HG02610 (cell line): ENCODE measurements around the gene SIN3B.

ENCODE experiments used
- ATAC-seq: cut with Tn5 transposase; IDR thresholded peaks from one replicate; pipeline ENCODE4 v1.9.1; 2021; ENCODE audit warnings: mild to moderate bottlenecking, moderate library complexity; ENCODE audit not compliant: unreplicated experiment

Gene SIN3B

DNA sequence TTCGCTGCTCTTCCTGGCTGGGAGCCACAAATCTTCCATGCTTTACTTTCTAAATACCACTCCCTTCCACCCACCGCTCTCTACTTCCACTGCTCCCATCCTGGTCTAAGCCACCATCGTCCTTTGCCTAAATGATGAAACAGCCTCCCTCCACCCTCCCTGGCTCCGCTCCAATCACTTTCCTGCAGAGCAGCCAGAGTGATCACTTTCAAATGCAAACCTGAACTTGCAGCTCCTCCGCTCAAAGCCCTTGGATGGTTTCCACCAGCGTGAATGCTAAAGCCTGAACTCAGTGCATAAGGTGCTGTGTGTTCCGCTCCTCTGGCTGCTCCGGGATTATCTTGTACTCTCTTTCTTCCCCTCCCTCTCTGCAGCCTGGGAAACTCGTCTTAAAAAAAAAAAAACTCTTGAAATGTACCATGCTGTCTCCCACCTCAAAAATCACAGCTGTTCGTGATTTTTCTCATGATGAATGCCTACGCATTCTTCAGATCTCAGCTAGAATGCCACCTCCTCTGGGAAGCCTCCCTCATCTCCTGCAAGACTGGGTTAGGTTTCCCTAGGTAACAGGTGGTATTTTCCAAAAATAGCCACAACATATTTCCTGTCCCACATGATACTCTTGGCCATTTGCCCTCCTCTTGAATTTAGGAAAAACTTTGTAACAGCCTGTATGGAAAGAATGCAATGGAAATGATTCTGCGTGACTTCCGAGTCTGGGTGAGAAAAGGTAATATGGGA, 3.7 kb upstream of the SIN3B start:
- ATAC-seq, result no peak

DNA sequence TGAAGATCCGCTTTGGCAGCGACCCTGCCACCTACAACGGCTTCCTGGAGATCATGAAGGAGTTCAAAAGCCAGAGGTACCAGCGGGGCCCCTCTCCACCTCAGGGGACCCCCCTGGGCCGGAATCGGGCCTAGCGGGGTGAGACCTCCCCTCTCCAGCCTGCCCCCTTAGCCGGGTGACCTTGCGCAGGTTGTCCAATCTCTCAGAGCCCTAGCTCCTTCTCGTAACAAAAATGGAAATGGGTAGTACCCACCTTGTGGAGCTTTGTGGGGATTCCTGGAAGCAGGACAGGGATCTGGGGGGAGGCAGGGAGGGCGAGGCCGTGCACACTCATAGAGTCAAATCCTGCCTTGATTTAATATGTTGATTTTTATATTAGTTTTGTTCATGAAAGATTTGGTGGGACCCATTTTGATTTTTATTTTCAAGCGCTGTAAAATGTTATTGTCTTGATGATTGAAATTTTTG, 658 bp downstream of the SIN3B start:
- ATAC-seq, result no peak

DNA sequence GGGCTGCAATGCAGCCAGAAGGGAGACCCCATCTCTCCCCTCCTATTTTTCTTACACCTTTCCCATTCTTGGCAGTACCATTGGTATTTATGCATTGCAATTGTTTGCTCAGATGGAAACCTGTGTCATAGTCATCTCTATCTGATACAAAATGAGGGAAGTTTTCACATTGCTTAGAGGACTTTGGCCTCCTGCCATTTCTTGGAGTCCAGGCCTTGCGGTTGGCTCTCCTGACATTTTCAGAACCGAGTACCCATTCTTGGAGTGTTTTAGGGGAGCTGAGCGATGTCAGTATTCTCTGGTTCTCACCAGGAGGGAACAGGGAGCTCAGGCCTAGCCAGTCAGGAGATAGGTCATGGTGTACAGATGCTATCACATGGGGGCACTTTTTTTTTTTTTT, 1.5 kb downstream of the SIN3B start:
- no peak for ATAC-seq

DNA sequence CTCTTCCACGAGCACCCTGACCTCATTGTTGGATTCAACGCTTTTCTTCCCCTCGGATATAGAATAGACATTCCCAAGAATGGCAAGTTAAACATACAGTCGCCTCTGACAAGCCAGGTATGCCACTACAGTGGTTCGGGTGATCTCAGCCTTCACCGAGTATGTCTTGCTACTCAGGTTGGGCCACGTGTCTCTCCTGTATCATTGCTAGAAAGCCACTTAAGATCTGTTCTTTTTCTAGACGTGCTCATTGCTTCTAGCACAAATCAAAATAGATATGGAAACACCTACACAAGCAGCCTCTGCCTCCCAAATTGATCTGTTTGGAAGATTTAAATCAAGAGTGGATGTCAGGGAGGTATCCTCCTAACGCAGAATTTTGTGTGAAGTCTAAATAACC, 2.3 kb downstream of the SIN3B start:
- no peak for ATAC-seq

DNA sequence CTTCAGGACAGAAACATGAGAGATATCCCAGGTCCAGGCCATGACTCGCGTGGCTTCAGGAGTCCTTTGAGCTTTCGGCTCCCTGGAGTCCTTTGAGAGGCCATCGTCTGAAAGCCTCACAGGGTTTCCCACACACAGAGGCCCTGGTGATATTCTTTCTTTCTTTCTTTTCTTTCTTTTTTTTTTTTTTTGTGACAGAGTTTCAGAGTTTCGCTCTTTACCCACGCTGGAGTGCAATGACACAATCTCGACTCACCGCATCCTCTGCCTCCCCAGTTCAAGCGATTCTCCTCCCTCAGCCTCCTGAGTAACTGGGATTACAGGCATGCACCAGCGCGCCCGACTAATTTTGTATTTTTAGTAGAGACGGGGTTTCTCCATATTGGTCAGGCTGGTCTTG, 5.5 kb downstream of the SIN3B start:
- no peak for ATAC-seq

DNA sequence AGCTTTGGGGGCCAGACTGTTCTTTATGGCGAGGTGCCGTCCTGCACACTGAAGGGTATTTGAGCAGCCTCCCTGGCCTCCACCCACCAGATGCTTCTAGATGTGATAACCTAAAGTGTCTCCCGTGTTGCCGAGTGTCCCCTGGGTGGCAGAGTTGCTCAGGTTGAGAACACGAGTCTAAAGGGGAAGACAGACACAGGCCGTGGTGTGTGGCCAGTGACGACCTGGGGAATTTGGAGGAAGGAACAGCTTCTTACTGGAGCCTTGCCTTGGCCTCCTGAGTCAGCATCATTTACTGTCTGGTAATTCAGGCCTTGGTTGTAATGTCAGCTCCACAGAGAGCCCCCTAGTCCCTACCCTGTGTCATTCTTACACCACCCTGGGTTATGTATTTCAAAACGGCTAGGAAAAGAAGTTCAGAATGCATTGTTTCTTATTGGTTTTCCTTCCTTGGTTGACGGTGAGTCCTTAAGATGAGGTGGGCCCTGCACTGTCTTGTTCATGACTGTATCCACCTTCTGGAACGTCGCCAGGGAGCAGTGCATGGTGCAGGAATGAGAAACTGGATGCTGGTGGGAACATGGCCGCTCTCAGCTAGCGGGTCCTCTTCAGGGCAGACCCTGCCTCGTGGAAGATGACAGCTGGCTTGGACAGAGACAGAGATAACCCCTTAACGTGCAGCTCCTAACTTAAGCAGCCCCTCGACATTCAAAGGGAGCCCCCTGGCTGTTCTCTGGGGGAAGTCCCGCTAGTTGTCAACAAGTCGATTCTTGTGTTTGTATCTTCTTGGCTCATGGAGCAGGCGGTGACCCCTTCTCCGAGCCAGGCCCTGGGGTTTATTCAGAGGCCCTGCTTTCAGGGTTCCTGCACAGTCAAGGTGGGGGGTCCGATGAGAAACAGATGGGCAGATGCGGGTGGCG, 7.2 kb downstream of the SIN3B start:
- no peak for ATAC-seq

DNA sequence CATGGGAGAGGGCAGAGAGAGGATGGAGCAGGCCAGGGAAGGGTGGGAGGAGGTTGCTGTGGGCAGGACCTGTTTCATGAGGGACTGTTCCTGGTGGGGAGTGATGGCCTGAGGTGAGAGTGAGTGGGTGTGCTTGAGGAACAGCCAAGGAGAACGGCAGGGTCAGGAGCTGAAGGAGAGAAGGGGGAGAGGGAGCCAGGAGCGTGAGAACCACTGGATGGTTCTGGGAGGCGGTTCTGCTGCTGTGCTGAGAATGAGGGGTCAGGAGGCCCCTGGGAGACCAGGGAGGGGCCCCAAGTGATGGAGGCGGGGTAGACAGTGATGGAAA, 7.8 kb downstream of the SIN3B start:
- no peak for ATAC-seq

DNA sequence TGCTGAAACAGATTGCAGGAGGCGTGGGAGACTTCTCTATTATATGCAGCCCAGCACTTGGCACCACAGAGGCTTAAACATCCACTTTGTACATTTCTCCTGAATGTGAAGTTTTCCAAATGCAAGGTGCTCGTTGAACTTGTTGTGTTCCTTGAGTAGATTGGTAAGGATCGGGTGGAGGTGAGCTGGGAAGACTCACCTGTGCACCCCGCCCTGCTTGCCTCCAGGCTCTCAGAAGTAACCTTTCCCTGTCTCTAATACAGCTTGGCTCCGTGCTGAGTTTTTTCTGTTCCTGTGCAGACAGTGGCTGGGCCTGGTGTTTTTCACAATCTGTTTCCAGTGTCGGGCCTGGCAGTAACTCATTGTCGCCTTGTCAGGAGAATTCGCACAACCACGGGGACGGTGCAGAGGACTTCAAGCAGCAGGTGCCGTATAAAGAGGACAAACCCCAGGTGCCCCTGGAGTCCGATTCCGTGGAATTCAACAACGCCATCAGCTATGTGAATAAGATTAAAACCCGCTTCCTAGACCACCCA, 12.3 kb downstream of the SIN3B start:
- ATAC-seq, result no peak

DNA sequence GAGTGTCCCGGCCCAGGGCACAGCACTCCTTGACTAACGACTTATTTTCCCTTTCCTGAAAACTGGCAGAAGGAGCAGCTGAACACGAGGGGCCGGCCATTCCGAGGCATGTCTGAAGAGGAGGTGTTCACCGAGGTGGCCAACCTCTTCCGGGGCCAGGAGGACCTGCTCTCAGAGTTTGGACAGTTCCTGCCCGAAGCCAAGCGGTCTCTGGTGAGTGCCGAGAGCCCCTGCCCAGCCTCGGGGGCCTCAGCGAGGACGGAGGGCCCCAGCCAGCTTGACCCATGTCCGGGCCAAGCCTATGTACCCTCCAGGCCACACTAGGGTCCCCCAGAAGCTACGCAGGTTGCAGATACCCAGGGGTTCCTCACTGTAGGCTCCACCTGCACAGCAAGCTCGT, 17.7 kb downstream of the SIN3B start:
- ATAC-seq, result no peak

DNA sequence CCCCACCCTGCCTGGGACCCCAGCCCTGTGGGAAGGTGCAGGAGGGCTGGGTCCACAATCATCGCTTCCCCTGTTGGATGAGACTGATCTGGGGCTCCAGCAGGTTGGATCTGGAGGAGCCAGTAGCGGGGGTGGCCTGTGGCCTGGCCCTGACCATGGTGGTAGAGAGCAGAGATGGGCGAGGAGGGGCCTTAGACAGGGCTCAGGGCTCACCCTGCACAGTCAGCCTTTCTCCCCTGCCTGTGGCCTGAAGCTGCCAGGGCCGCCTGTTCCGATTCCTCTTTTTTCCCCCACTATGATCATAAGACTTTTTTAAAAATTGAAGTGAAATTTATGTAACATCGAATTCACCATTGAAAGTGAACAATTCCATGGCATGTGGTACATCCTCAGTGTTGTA, 18.2 kb downstream of the SIN3B start:
- no peak for ATAC-seq

DNA sequence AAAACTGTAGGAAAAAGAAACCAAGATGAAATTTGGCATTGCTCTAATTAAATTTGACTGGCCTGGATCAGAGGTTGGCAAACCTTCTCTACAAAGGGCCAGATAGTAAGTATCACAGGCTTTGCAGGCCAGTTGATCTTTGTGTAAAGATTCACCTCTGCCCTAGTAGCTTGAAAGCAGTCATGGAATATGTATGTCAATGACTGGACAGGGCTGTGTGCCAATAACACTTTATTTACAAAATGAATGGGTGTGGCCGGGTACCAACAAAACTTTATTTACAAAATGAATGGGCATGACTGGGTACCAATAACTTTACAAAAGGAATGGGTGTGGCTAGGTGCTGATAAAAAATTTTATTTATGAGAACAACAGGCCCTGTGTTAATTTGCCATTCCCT, 20.0 kb downstream of the SIN3B start:
- no peak for ATAC-seq

DNA sequence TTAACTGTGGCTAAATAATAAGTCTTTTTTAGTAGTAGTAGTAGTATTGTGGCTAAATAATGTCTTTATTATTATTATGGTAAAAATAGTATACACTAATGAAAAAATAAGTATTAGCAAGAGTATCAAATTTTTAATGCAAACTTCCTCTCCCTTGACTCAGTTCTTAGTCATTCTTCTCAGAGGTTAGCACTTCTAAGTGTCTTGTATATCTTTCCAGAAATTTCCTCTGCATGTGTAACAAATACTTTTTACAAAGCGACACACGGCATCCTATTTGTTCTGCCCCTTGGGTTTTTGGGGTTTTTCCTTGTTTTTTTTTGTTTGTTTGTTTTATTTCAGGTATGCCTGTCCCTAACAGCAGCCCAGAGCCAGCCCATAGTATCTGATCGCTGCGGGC, 20.9 kb downstream of the SIN3B start:
- ATAC-seq, result no peak

DNA sequence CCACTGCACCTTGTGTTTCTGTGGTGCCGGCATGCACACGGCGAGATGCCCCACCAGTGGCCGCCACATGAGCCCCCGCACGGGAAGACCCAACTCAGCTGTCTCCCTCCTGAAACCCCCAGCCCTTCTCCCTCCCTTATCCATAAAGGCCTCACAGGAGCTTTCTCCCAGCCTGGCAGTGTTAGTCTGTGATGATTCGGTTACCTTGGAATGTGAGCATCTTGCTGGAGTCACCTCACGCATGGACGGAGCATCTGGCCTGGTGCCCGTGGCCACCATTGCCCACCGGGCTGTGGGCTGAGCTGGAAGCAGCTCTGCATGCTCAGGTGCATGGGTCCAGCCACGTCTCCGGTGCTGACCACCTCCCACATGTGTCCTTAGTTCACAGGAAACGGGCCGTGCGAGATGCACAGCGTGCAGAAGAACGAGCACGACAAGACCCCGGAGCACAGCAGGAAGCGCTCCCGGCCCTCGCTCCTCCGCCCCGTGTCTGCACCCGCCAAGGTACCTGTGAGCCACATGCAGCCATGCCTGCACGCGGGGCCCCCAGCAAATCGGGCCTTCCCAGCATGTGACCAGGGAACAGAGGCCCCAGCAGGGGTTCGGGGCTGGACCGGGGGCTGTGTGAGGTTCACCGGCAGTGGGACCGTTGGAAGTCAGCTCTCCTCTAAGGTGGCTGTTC, 22.0 kb downstream of the SIN3B start:
- no peak for ATAC-seq

DNA sequence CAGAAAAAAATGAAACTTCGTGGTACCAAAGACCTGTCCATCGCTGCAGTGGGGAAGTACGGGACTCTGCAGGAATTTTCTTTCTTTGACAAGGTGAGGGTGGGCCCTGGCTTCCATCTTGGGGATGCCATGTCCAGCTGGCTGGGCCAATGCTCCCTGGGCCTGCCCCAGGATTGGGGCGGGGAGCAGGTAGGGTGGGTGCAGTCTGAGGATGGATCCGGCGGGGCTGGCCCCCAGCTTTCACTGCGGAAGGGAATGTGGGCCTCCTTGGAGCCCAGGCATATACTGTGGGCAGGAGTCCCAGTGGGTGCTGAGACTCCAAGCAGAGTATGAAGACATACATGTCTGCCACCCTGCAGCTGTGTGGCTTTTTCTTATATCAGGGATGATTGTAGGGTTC, 23.9 kb downstream of the SIN3B start:
- ATAC-seq, result no peak

DNA sequence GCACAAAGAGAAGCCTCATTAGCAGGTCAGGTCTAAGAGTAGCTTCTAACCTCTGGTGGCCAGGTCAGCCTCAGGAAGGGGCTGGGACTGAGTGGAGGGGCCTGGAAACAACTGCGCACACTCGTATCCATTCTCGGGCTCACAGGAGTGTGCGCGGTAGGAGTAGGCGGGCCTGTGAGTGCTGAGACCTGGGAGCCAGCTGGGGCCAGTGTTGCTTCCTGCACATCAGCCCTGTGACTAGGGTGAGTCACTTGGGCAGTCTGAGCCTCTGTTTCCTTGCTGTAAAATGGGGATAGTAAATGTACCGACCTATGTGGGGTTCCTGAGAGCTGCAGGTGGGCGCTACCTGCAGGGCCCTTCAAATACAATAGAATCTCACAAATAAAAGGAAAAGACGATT, 26.9 kb downstream of the SIN3B start:
- no peak for ATAC-seq

DNA sequence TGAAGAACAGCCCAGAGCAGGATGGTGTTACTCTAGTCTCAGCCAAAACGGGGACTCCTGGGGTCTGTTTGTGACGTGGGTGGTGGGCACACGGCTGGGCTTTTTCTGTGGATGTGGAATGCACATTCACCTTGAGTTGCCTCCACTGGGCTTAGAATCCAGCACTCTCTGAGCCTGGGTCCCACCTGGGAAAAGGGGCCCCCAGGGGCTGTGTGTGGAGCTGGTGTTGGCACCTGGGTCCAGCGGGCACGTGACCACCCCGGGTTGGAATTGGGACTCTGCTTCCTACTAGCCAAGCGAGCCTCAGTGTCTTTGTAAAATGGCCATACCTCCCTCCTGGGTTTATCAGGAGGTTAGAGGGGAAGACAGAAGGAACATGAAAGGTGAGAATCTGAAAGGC, 30.4 kb downstream of the SIN3B start:
- ATAC-seq, result no peak

DNA sequence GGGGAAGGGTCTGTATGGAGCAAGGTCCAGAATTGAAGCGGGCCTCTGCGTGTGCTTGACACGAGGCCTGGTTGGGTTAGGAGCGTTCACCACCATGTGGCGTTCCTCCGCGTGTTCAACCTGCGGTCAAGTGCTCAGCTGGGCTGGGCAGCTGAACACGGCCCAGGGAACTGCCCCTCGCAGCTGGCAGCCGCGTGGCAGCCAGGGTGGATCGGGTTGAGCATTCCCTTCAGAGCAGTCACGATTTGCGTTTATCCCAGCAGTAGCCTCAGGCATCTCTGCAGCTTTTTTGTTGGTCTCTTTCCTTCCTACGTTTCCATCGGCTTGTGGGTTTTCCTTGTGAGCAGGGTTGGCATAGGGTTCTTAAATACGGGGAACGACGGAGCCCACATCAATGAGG, 30.9 kb downstream of the SIN3B start:
- no peak for ATAC-seq

DNA sequence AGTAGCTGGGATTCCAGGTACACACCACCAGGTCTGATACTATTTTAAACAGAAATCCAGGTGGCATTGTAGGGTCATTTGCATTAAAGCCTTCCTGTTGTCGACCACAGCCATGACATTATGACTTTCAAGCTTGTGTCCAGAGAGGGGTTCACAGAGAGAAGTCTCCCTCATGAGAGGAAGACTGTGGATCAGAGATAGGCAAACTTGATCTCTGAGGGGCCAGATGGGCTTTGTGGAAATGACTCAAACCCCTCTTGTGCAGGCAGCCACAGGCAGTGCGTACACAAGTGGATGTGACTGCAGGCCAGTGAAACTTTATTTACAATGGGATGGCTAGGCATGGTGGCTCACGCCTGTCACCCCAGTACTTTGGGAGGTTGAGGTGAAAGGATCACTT, 31.8 kb downstream of the SIN3B start:
- ATAC-seq, result no peak

DNA sequence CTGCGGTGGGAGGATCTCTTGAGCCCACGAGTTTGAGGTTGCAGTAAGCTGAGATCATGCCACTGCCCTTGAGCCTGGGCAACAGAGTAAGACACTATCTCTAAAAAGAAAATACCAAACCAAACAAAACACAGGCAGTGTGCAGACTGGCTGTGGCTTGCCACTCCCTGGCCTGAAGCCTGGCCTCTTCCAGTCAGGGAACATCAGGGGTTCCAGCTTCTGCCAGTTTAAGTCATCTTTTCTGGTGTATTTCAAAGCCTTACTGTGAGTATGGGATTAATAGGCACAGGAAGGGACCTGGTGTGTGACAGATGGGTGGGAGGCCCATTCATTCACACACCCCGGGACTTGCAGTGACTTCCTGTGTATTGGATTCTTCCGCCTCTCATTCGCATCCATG, 32.6 kb downstream of the SIN3B start:
- ATAC-seq, result no peak

DNA sequence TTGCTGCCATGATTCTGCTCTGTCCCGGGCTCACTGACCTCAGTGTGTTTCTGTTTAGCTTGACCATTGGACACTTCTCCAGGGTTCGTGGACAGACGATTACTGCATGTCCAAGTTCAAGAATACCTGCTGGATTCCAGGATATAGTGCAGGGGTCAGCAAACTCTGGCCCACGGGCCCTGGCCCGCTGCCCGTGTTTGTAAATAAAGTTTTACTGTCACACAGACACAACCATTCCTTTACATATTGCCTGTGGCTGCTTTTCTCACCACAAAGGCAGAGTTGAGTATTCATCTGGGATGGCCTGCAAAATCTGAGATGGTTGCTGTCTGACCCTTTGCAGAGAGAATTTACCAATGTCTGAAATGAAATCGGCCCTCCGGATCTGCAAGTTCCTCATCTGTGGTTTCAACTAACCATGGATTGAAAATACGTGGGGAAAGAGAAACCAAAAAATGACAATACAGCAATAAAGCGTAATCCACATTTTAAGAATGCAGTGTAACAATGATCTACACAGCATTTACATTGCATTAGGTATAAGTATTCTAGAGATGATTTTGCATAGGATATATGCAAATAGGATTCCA, 33.7 kb downstream of the SIN3B start:
- no peak for ATAC-seq

DNA sequence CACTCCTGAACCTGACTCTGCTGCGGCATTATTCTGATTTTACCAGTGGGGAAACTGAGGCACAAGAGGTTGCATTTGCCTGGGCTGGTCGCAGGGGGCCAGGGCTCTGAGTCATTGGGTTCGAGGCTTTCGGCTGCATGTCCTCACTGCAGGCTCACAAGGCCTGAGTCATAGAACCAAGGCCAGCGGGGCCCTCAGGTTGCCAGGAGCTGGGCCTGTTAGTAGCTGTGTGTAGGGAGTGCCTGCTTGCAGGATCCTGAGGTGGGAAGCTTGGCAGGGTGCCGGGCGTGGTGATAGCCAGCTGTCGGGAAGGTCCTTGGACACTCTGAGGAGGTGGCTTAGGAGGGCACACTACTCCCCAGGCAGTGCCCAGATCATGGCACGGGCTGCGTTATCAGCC, 38.0 kb downstream of the SIN3B start:
- no peak for ATAC-seq
